Sciatic nerve (tissue), 2 donors: Measurements from ENCODE around the gene NAGS. TPM values are rescaled to one million over a fixed set of nuclear protein-coding genes. Genes with fewer than 3 reads are reported as not detected.
"Not testable (repeated sequence)": the region's sequence is repeated elsewhere in the genome, so short reads cannot be mapped to it uniquely, and the experiment has no call there.

Source experiments
- ATAC-seq: fragments of 200-7000 bp; cut with Tn5 transposase; one replicate; pipeline ENCODE4 v1.9.1; 2020; ENCODE audit warnings: mild to moderate bottlenecking, moderate library complexity
- DNase-seq: peaks from one replicate; pipeline ENCODE4 v3.0.0-alpha.2; 2020; ENCODE audit warnings: low spot score
- intact Hi-C: fragments of 100-400 bp; cut with DNase I; formaldehyde crosslinking; loops from one replicate; pipeline ENCODE4 v1.14.2; 2022
- total RNA-seq: library from RNA; stranded (reverse); fragmentation: NEBNext Ultra II Directional; extraction: Animal tissue kit (Norgen Biotek cat#: 25700); gene quantifications from one replicate; pipeline ENCODE4 v1.2.1, GENCODE V29; 2021
- donor health status: DM: no; HTN: no; CAD: no.
- donor health status: DM: no; HTN: no; CAD: no.

Gene NAGS
- total RNA-seq, 1 donor from 2014 or later = 0.58 TPM

GRCh38 chr17:44029736-44030135 lies 25.3 kb downstream of the NAGS start:
- DNase-seq = no peak
- no peak for ATAC-seq
- intact Hi-C loops = no loop called here

- DNase-seq = no peak
- intact Hi-C loops = no loop called here
- no peak for ATAC-seq
Measured at GRCh38 chr17:44030482-44030881, 26.1 kb downstream of the NAGS start.

- DNase-seq (no peak), ATAC-seq (no peak)
- intact Hi-C loops = no loop called here
Measured at GRCh38 chr17:44033861-44034408, 29.5 kb downstream of the NAGS start.

- ATAC-seq, DNase-seq, intact Hi-C loops: not testable (repeated sequence)
Measured at GRCh38 chr17:44034688-44035087, 30.3 kb downstream of the NAGS start.

- intact Hi-C loops = no loop called here
- ATAC-seq = no peak
- no peak for DNase-seq
Measured at GRCh38 chr17:44037471-44037870, 33.0 kb downstream of the NAGS start.

- no peak for ATAC-seq
- intact Hi-C loops = no loop called here
- no peak for DNase-seq
Measured at GRCh38 chr17:44038604-44039011, 34.2 kb downstream of the NAGS start.

GRCh38 chr17:44039829-44040635 lies 35.6 kb downstream of the NAGS start:
- intact Hi-C loops = no loop called here
- ATAC-seq (no peak), DNase-seq (no peak)

GRCh38 chr17:44043272-44043696 lies 38.9 kb downstream of the NAGS start:
- ATAC-seq = no peak
- DNase-seq = no peak
- intact Hi-C loops = no loop called here

- intact Hi-C loops = no loop called here
- DNase-seq = no peak
- ATAC-seq = no peak
Measured at GRCh38 chr17:44044071-44044470, 39.6 kb downstream of the NAGS start.

- intact Hi-C loops = no loop called here
- ATAC-seq (no peak), DNase-seq (no peak)
Measured at GRCh38 chr17:44045486-44045885, 41.1 kb downstream of the NAGS start.

GRCh38 chr17:44046893-44047292 lies 42.5 kb downstream of the NAGS start:
- DNase-seq, ATAC-seq, intact Hi-C loops: not testable (repeated sequence)

GRCh38 chr17:44049294-44050060 lies 45.1 kb downstream of the NAGS start:
- ATAC-seq (no peak), DNase-seq (no peak)
- intact Hi-C loops = no loop called here

GRCh38 chr17:44053125-44053872 lies 48.9 kb downstream of the NAGS start:
- ATAC-seq = no peak
- intact Hi-C loops = no loop called here
- DNase-seq = no peak

Other genes with a start within 250 kb of the NAGS start
- not detected for gene SOST, start 245.8 kb upstream of the NAGS start, total RNA-seq
- gene DUSP3, start 225.6 kb upstream of the NAGS start, total RNA-seq = 54.1 TPM
- gene CFAP97D1, start 224.2 kb upstream of the NAGS start, total RNA-seq = not detected
- gene MPP3, start 171.5 kb upstream of the NAGS start, total RNA-seq = 13.8 TPM
- gene CD300LG, start 157.4 kb upstream of the NAGS start, total RNA-seq = 22.8 TPM
- 4.6 TPM for gene MPP2, start 97.1 kb upstream of the NAGS start, total RNA-seq
- gene PPY, start 62.1 kb upstream of the NAGS start, total RNA-seq = not detected
- not detected for gene PYY, start 50.7 kb upstream of the NAGS start, total RNA-seq
- gene TMEM101, start 10.3 kb downstream of the NAGS start, total RNA-seq = 17.7 TPM
- gene LSM12, start 62.0 kb downstream of the NAGS start, total RNA-seq = 32.5 TPM
- 38.3 TPM for gene G6PC3, start 66.1 kb downstream of the NAGS start, total RNA-seq
- 63.5 TPM for gene HDAC5, start 119.0 kb downstream of the NAGS start, total RNA-seq
- gene HROB, start 137.3 kb downstream of the NAGS start, total RNA-seq = 0.85 TPM
- 0.36 TPM for gene ASB16, start 166.1 kb downstream of the NAGS start, total RNA-seq
- gene TMUB2, start 182.3 kb downstream of the NAGS start, total RNA-seq = 33.0 TPM
- 59.8 TPM for gene ATXN7L3, start 195.3 kb downstream of the NAGS start, total RNA-seq
- 76.6 TPM for gene UBTF, start 215.1 kb downstream of the NAGS start, total RNA-seq